Bone marrow (tissue), 2 donors: ENCODE results near the gene TTC34.
"Not testable (repeated sequence)": the region's sequence is repeated elsewhere in the genome, so short reads cannot be mapped to it uniquely, and the experiment has no call there.

Source experiments
- DNase-seq, 2 donors: peaks; one replicate each; lab custom pipeline; 2025; lab: John Stamatoyannopoulos, UW

Gene TTC34

GRCh38 chr1:2798958-2799357, 2.5 kb downstream of the TTC34 start:
- DNase-seq, result not testable (repeated sequence)

DNA sequence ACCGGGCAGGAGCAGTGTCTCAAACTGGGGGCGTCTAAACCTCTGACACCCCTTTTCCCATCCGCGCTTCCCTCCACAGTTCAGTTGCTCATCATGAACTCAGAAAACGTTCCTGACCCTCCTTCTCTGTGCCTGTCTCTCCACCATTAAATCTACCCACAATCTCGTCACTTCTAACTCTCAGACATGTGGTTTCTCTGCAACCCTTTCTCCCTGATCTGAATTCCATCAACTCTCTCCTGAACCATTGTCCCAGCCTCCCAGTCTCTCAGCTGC, 3.8 kb downstream of the TTC34 start:
- no peak for DNase-seq

GRCh38 chr1:2796890-2797740, 4.4 kb downstream of the TTC34 start:
- DNase-seq, result no peak

- DNase-seq, result no peak
Measured at GRCh38 chr1:2795926-2796325, 5.6 kb downstream of the TTC34 start.

DNA sequence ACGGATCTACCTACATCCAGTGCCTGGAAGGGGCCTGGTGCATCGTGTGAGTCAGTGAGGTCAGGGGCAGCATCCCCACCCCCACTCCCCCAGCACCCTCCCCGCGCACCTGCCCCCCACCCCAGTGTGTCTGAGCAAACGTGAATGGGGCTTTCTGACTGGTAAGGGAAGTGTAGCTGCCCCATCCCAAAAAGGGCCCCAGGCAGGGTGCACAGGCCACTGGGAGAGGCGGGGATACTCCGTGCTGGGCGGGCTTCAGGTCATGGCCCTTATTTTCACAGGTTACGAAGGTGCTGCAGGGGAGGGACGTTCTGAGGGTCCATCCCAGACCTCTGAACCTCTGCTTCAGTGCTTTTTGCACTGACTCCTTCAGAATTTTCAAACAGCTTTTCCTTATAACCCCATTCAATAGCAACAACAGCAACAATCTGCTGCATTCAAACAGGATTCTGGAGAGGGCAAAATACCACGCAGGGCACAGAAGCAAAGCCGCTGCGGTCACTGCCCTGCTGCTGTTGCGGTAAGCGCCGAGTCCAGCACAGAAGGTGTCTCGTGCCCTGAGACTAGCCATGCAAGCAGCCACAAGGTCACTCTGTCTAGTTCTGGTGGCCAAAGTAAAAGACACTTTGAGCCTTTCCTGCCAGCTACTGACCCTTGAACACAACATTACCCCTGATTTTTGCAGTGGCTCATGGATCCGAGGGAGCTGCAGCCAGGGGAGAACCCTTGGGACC, 10.3 kb downstream of the TTC34 start:
- DNase-seq, result no peak

DNA sequence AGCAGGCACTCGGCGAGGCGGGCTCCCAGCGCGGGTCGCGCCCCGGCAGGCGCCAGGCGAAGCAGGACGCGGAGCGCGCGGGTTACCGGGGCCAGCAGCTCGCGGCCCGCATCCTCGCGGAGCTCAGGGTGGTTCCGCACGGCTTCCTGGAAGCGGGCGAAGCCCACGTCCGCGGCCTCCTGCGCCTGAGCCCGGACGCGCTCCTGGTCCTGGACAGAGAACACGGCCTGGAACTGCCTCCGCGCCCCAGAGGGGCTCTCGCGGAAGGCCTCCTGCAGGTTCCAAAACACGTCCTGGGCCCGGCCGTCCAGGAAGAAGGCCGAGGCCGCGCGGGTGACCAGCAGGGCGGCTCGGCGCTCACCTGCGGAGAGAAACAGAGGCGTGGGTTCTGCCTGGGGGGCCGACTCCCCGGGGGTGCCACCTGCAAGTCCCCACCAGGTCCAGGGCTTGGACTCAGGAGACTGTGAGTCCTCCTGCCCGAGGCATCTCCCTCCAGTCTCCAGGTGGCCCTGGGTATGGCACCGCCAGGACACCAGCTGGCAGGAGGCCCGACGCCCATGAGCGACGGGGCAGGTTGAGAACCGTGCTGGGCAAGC, 11.4 kb downstream of the TTC34 start:
- DNase-seq, result no peak

- no peak for DNase-seq
Measured at GRCh38 chr1:2789164-2789985, 12.1 kb downstream of the TTC34 start.

GRCh38 chr1:2788506-2789163, 12.9 kb downstream of the TTC34 start:
- no peak for DNase-seq

GRCh38 chr1:2787163-2787911, 14.2 kb downstream of the TTC34 start:
- no peak for DNase-seq

GRCh38 chr1:2786329-2787162, 14.9 kb downstream of the TTC34 start:
- DNase-seq, result peak in 1 of 2 donors; percentile 14

DNA sequence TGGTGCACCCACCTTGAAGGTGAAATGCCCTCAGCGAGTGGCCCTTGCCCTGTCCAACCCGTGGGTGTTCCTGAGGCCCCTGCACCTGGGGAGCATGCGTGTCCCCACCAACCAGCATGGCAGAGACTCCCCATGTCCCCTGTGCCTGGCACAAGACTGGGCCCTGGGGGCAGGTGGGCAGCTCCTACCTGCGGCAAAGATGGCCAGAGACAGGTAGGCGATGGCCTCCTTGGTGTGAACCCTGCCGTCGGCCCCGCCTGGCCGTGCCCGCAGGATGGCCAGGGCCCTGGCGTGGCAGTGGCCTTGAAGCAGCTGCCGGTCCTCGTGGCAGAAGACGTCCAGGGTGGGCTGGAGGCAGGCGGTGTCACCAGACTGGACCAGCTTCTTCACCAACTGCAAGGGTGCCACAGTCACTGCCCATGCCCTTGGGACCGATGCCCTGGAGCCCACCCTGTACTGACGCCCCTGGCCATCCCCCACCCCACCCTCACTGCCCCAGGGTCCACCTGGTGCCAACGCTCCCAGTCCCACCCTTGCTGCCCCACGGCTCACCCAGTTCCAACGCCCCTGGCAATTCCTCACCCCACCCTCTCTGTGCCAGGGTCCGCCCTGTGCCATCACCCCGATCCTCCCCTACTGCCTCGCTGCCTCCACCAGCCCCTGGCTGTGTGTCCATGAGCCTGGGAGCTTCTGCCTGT, 15.7 kb downstream of the TTC34 start:
- no peak for DNase-seq

DNA sequence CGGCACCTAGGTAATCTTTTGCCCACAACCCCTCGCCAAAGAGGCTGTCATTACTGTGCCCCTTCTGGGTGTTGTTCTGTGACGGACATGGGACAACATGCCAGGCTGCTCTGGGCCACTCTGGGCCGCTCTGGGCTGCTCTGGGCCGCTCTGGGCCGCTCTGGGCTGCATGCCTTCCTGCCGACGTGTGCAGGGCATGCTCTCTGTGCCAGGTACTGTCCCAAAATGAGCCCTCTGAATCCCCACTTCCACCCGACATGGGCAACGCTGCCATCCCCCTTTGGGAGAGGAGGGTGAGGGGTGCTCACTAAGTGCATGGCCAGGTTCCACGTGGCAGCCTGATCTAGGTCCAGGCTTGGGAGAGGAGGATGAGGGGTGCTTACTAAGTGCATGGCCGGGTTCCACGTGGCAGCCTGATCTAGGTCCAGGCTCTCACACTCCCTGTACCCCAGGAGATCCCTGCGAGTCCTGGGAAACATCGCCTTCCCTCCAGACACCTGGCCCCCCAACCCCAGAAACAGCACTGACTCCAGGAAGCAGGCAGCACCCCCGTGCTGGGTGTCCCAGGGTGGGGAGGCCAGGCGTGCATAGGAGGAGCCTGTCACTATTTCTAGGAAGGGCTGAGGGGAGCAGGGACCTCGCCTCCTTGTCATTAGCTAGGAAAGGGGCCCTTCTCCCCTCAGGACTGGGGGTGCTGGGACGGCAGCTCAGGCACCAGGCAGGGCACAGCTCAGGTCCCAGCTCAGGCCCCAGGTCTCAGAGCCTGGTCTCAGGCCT, 16.5 kb downstream of the TTC34 start:
- DNase-seq, result no peak

GRCh38 chr1:2783435-2784397, 17.8 kb downstream of the TTC34 start:
- DNase-seq, result no peak

DNA sequence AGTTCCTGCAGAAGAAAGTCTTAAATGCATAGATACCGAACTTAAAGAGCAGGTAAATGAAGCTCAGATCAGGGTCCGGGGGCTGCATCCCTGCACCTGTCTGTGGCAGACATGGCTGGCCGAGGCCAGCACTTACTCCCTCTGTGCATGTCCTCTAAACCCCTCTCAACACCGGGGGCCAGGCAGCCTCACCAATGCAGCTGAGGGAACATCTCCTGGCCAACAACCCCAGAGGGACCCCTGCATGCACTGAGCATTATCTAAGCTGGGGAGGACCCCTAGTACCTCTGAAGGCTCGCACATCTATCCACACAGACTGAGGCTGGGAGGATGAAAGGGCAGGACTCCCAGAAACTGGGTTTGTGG, 18.4 kb downstream of the TTC34 start:
- DNase-seq, result no peak

- no peak for DNase-seq
Measured at GRCh38 chr1:2781627-2782026, 19.9 kb downstream of the TTC34 start.

GRCh38 chr1:2778220-2778592, 23.3 kb downstream of the TTC34 start:
- DNase-seq, result no peak

DNA sequence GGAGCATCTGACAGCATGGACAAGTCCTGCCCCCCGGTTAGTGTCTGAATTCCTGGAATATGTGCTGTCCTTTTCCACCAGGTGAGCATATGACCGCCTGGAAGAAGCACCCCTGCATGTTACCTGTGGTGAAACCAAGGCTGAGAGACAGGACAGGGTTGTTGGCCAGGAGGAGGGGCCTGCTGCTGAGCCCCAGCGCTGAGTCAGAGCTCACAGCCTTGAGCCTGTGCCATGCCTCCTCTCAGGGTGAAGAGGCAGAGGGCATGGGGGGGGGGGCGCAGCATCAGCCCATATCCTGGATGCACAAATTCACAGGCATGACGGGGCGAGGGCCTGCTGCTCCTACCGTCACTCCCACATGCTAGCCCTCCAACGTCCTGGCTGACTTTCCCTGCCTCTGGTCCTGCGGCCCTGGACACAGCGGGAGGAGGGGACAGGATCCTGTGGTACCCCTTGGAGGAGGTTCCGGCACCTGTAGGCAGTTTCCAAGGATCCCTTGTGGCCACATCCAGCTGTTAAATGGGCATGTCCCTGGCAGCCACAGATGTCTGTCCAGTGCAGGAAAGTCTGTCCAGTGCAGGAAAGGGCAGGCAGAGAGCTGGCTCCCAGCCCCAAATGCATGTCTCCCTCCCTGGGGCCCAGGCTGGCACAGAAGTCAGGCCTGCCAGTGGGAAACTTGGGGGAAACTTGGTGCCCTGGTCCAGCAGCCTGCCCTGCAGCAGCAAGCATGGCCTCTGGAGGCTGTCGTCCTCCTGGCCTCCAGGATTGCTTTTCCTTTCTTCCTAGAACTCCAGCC, 23.9 kb downstream of the TTC34 start:
- no peak for DNase-seq
